ENCODE results near the gene UBA5. TPM values are rescaled to one million over a fixed set of nuclear protein-coding genes. Genes with fewer than 3 reads are reported as not detected.

Gene UBA5
- total RNA-seq, 1 experiment from 2014 or later: 44.0 TPM

- TF ChIP-seq, protein P1, sequence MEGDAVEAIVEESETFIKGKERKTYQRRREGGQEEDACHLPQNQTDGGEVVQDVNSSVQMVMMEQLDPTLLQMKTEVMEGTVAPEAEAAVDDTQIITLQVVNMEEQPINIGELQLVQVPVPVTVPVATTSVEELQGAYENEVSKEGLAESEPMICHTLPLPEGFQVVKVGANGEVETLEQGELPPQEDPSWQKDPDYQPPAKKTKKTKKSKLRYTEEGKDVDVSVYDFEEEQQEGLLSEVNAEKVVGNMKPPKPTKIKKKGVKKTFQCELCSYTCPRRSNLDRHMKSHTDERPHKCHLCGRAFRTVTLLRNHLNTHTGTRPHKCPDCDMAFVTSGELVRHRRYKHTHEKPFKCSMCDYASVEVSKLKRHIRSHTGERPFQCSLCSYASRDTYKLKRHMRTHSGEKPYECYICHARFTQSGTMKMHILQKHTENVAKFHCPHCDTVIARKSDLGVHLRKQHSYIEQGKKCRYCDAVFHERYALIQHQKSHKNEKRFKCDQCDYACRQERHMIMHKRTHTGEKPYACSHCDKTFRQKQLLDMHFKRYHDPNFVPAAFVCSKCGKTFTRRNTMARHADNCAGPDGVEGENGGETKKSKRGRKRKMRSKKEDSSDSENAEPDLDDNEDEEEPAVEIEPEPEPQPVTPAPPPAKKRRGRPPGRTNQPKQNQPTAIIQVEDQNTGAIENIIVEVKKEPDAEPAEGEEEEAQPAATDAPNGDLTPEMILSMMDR (IDR thresholded peaks at IDR 0.05): no peak
- TF ChIP-seq, protein P2, sequence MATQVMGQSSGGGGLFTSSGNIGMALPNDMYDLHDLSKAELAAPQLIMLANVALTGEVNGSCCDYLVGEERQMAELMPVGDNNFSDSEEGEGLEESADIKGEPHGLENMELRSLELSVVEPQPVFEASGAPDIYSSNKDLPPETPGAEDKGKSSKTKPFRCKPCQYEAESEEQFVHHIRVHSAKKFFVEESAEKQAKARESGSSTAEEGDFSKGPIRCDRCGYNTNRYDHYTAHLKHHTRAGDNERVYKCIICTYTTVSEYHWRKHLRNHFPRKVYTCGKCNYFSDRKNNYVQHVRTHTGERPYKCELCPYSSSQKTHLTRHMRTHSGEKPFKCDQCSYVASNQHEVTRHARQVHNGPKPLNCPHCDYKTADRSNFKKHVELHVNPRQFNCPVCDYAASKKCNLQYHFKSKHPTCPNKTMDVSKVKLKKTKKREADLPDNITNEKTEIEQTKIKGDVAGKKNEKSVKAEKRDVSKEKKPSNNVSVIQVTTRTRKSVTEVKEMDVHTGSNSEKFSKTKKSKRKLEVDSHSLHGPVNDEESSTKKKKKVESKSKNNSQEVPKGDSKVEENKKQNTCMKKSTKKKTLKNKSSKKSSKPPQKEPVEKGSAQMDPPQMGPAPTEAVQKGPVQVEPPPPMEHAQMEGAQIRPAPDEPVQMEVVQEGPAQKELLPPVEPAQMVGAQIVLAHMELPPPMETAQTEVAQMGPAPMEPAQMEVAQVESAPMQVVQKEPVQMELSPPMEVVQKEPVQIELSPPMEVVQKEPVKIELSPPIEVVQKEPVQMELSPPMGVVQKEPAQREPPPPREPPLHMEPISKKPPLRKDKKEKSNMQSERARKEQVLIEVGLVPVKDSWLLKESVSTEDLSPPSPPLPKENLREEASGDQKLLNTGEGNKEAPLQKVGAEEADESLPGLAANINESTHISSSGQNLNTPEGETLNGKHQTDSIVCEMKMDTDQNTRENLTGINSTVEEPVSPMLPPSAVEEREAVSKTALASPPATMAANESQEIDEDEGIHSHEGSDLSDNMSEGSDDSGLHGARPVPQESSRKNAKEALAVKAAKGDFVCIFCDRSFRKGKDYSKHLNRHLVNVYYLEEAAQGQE (IDR thresholded peaks at IDR 0.05; ENCODE audit: insufficient read depth in 1 of 2, low read depth in 2 of 2, low read length in 1 of 2): no peak
- TF ChIP-seq TCF7L2 (IDR thresholded peaks at IDR 0.05; ENCODE audit: low read depth, low read length) (no peak), SIN3A (IDR thresholded peaks at IDR 0.05; ENCODE audit: borderline replicate concordance, insufficient read depth, low read depth, low read length) (no peak), POLR2AphosphoS5 (IDR thresholded peaks at IDR 0.05; ENCODE audit: low read depth, low read length) (no peak)
- H3K9me3 ChIP-seq (ENCODE audit: control insufficient read depth, insufficient read depth, low read depth, low read length): no peaks in the 10 kb centered on the region
- no peaks in the 10 kb centered on the region for H3K4me1 ChIP-seq (ENCODE audit: control insufficient read depth, insufficient read depth, low read length)
- intact Hi-C loops (cut with micrococcal nuclease; ENCODE audit: unreplicated experiment): no loop called here
- DNase-seq (ENCODE audit: low read depth, low spot score) (no peak), ATAC-seq (no peak)
- in situ Hi-C loops (cut with HindIII; ENCODE audit: low pct_unique_long_range_greater_than_20kb, low sequenced_read_pairs): no loop called here
- no TSS peak for BruUV-seq (replicated peaks)
- 0 out of 2 replicates have a peak, but pooled peaks cover 2% of the 10 kb centered on the region for H3K36me3 ChIP-seq (ENCODE audit: control insufficient read depth, insufficient read depth, low read length)
- H3K27ac ChIP-seq (ENCODE audit: low read length): no peak overlapping the region
- H3K27me3 ChIP-seq (ENCODE audit: control insufficient read depth, insufficient read depth, low read length): no peaks in the 10 kb centered on the region
- POLR2A ChIA-PET: no interaction called here
- no peak overlapping the region for H3K4me3 ChIP-seq (ENCODE audit: low read depth in 2 of 2, low read length in 2 of 2)
- CTCF ChIA-PET: no interaction called here
These were observed 36.5 kb upstream of the UBA5 start for GRCh38 chr3:132623646-132624045.

DNA sequence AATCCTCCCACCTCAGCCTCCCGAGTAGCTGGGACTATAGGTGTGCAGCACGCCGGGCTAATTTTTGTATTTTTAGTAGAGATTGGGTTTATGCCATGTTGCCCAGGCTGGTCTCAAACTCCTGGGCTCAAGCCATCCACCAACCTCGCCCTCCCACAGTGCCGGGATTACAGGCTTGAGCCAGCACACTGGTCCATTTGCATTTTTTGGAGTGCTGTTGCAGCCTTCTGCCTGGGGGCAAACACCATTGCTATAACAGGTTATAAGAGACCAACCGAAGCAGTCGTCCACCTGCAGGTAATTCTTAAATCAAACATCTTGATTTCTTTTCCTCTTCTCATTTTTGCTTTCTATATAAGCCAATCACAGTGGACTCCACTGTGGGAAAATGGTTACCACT, 35.3 kb upstream of the UBA5 start:
- H3K4me3 ChIP-seq (ENCODE audit: low read depth in 2 of 2, low read length in 2 of 2): no peak overlapping the region
- BruUV-seq (replicated peaks): no TSS peak
- H3K9me3 ChIP-seq (ENCODE audit: control insufficient read depth, insufficient read depth, low read depth, low read length): no peaks in the 10 kb centered on the region
- TF ChIP-seq SIN3A (IDR thresholded peaks at IDR 0.05; ENCODE audit: borderline replicate concordance, insufficient read depth, low read depth, low read length): no peak
- TF ChIP-seq POLR2AphosphoS5 (IDR thresholded peaks at IDR 0.05; ENCODE audit: low read depth, low read length): no peak
- ChIA-PET CTCF (no interaction called here), POLR2A (no interaction called here)
- H3K4me1 ChIP-seq (ENCODE audit: control insufficient read depth, insufficient read depth, low read length): no peaks in the 10 kb centered on the region
- no peak for ATAC-seq
- in situ Hi-C loops (cut with HindIII; ENCODE audit: low pct_unique_long_range_greater_than_20kb, low sequenced_read_pairs) (no loop called here), intact Hi-C loops (cut with micrococcal nuclease; ENCODE audit: unreplicated experiment) (no loop called here)
- H3K36me3 ChIP-seq (ENCODE audit: control insufficient read depth, insufficient read depth, low read length): 0 out of 2 replicates have a peak, but pooled peaks cover 2% of the 10 kb centered on the region
- H3K27me3 ChIP-seq (ENCODE audit: control insufficient read depth, insufficient read depth, low read length): no peaks in the 10 kb centered on the region
- no peak overlapping the region for H3K27ac ChIP-seq (ENCODE audit: low read length)
- no peak for DNase-seq (ENCODE audit: low read depth, low spot score)

DNA sequence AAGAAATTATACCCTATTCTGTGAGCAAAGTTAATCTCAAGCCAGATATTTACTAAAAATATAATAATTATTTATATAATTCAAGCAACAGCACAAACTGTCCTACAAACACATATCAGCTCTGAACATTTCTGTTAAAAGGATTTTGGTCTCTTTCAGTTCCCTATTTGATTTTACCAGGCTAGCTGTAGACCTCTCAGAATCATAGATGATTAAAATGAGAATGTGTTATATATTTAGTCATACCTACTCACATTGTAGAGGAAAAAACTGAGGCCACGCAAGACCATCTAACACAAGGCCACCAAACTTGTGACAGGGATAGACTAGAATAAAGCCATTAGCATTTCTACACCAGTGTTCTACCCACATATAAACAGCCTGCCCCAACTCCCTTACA, 34.5 kb upstream of the UBA5 start:
- Histone ChIP-seq H3K27ac (ENCODE audit: low read length) (no peak overlapping the region), H3K4me1 (ENCODE audit: control insufficient read depth, insufficient read depth, low read length) (no peaks in the 10 kb centered on the region), H3K36me3 (ENCODE audit: control insufficient read depth, insufficient read depth, low read length) (0 out of 2 replicates have a peak, but pooled peaks cover 2% of the 10 kb centered on the region), H3K9me3 (ENCODE audit: control insufficient read depth, insufficient read depth, low read depth, low read length) (no peaks in the 10 kb centered on the region), H3K27me3 (ENCODE audit: control insufficient read depth, insufficient read depth, low read length) (no peaks in the 10 kb centered on the region), H3K4me3 (ENCODE audit: low read depth in 2 of 2, low read length in 2 of 2) (no peak overlapping the region)
- CTCF ChIA-PET: no interaction called here
- ATAC-seq: no peak
- in situ Hi-C loops (cut with HindIII; ENCODE audit: low pct_unique_long_range_greater_than_20kb, low sequenced_read_pairs) (no loop called here), intact Hi-C loops (cut with micrococcal nuclease; ENCODE audit: unreplicated experiment) (no loop called here)
- POLR2A ChIA-PET: no interaction called here
- no TSS peak for BruUV-seq (replicated peaks)
- TF ChIP-seq POLR2AphosphoS5 (IDR thresholded peaks at IDR 0.05; ENCODE audit: low read depth, low read length) (no peak), TCF7L2 (IDR thresholded peaks at IDR 0.05; ENCODE audit: low read depth, low read length) (no peak), SIN3A (IDR thresholded peaks at IDR 0.05; ENCODE audit: borderline replicate concordance, insufficient read depth, low read depth, low read length) (no peak)
- TF ChIP-seq, protein P2 (IDR thresholded peaks at IDR 0.05; ENCODE audit: insufficient read depth in 1 of 2, low read depth in 2 of 2, low read length in 1 of 2): no peak
- TF ChIP-seq, protein P1 (IDR thresholded peaks at IDR 0.05): no peak
- no peak for DNase-seq (ENCODE audit: low read depth, low spot score)
